ENCODE measurements around the gene CHURC1. TPM values are rescaled to one million over a fixed set of nuclear protein-coding genes. Genes with fewer than 3 reads are reported as not detected.

CHURC1 gene
- total RNA-seq, 1 donor from 2014 or later = 40.0 TPM

- peaks cover 29% of the 10 kb centered on the region for H3K36me3 Mint-ChIP-seq
- no peak overlapping the region for H3K4me3 Mint-ChIP-seq
- no peak overlapping the region for H3K27ac Mint-ChIP-seq
- H3K4me1 Mint-ChIP-seq (ENCODE audit: unreplicated experiment) = peaks cover 43% of the 10 kb centered on the region
- H3K27me3 Mint-ChIP-seq = no peaks in the 10 kb centered on the region
- H3K9me3 Mint-ChIP-seq = no peaks in the 10 kb centered on the region
- TF ChIP-seq CTCF (conservative IDR thresholded peaks at IDR 0.05) = no peak
- no peak for DNase-seq (ENCODE audit: extremely low spot score, unreplicated experiment)
These were observed 25.5 kb downstream of the CHURC1 start for GRCh38 chr14:64939817-64940190.

- Mint-ChIP-seq H3K27ac (peak overlapping the region; percentile 91), H3K4me3 (peak overlapping the region; percentile 57), H3K27me3 (no peaks in the 10 kb centered on the region), H3K4me1 (ENCODE audit: unreplicated experiment) (peaks cover 43% of the 10 kb centered on the region), H3K9me3 (no peaks in the 10 kb centered on the region), H3K36me3 (peaks cover 33% of the 10 kb centered on the region)
- no peak for DNase-seq (ENCODE audit: extremely low spot score, unreplicated experiment)
- TF ChIP-seq CTCF (conservative IDR thresholded peaks at IDR 0.05) = no peak
These were observed 26.2 kb downstream of the CHURC1 start for GRCh38 chr14:64940336-64940910.

DNA sequence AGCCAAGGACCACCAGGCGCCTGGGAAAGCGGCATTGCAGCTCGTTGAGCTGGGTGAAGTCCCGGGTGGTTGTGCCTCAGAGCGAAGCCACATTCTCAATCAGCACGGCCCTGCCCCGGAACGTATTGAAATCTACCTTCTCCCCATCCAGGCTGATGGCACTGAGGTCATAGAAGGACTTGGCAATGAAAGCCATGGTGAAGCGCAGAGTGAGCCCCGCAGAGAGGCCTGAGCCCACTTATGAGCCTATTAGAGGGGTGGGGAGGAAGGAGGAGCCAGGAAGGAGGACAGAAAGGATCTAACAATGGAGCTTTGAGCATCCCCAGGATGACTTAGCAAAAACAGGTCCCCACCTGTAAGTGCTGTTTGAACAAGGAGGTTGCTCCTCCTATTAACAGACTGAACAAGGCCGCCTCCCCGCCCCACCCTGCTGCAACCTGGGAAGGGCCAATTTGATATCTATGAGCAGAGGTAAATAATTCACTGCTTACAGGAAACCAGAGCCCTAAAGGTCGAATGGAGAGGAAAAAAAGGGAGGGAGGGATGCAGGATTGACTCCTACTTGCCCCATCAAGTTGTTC, 28.4 kb downstream of the CHURC1 start, which contains the start of gene GPX2:
Gene GPX2, minus strand, starts transcription at position 215 of the 581 bp plus-strand sequence. Its CDS starts 19 bp downstream, at position 196.
- H3K4me3 Mint-ChIP-seq = peak within 1 kb of the TSS; percentile 57
- H3K36me3 Mint-ChIP-seq = peaks cover 35% of the 10 kb centered on the region
- DNase-seq (ENCODE audit: extremely low spot score, unreplicated experiment) = no peak
- TF ChIP-seq CTCF (conservative IDR thresholded peaks at IDR 0.05) = no peak
- no peaks in the 10 kb centered on the region for H3K9me3 Mint-ChIP-seq
- H3K4me1 Mint-ChIP-seq (ENCODE audit: unreplicated experiment) = peaks cover 37% of the 10 kb centered on the region
- H3K27me3 Mint-ChIP-seq = no peaks in the 10 kb centered on the region
- H3K27ac Mint-ChIP-seq = peak within 1 kb of the TSS; percentile 91

GRCh38 chr14:64943556-64943955, 29.3 kb downstream of the CHURC1 start:
- no peak for TF ChIP-seq CTCF (conservative IDR thresholded peaks at IDR 0.05)
- no peak for DNase-seq (ENCODE audit: extremely low spot score, unreplicated experiment)
- Mint-ChIP-seq H3K36me3 (peaks cover 30% of the 10 kb centered on the region), H3K4me1 (ENCODE audit: unreplicated experiment) (peaks cover 31% of the 10 kb centered on the region), H3K4me3 (no peak overlapping the region), H3K27me3 (no peaks in the 10 kb centered on the region), H3K27ac (no peak overlapping the region), H3K9me3 (no peaks in the 10 kb centered on the region)

DNA sequence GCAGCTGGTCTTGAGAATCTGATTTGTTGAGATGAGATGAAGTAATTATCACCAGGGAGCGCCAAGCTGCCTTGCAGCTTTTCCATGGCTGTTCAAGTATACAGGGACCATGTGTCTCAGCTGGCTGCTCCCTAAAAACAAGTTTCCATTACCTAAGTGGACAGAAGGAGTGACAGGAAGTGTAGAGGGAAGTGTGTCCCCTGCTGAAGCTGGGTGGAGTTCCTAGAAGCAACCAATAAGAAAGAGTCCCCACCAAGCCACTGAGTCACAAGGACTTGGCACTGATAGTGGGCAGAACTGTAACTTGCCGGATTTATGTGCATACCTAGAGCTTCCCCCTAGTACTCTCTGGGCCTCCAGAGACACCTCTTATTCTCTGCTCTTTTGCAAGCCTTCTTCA, 29.8 kb downstream of the CHURC1 start:
- no peaks in the 10 kb centered on the region for H3K9me3 Mint-ChIP-seq
- peaks cover 25% of the 10 kb centered on the region for H3K36me3 Mint-ChIP-seq
- peaks cover 27% of the 10 kb centered on the region for H3K4me1 Mint-ChIP-seq (ENCODE audit: unreplicated experiment)
- no peaks in the 10 kb centered on the region for H3K27me3 Mint-ChIP-seq
- H3K4me3 Mint-ChIP-seq = no peak overlapping the region
- no peak for DNase-seq (ENCODE audit: extremely low spot score, unreplicated experiment)
- H3K27ac Mint-ChIP-seq = no peak overlapping the region
- no peak for TF ChIP-seq CTCF (conservative IDR thresholded peaks at IDR 0.05)
